Ishikawa (cell line): ENCODE data around the gene TASOR2.

Experiments used
- CEBPB ChIP-seq: IDR thresholded peaks from 2 replicates; pipeline ENCODE4 v1.6.1; 2012
- CREB1 ChIP-seq: IDR thresholded peaks from 2 replicates; pipeline ENCODE4 v1.6.1; 2012; ENCODE audit warnings: low read depth
- EGR1 ChIP-seq: IDR thresholded peaks from 2 replicates; pipeline ENCODE4 v1.6.1; 2012
- EP300 ChIP-seq: IDR thresholded peaks from 2 replicates; pipeline ENCODE4 v1.6.1; 2012; ENCODE audit warnings: borderline replicate concordance
- FOXM1 ChIP-seq: IDR thresholded peaks from 2 replicates; pipeline ENCODE4 v1.6.1; 2012; ENCODE audit warnings: low read depth, borderline replicate concordance
- NFIC ChIP-seq: IDR thresholded peaks from 2 replicates; pipeline ENCODE4 v1.6.1; 2012
- RAD21 ChIP-seq: IDR thresholded peaks from 2 replicates; pipeline ENCODE4 v1.6.1; 2012; ENCODE audit warnings: low read depth
- TAF1 ChIP-seq: IDR thresholded peaks from 2 replicates; pipeline ENCODE4 v1.6.1; 2012; ENCODE audit warnings: low read depth, mild to moderate bottlenecking
- TCF12 ChIP-seq: IDR thresholded peaks from 2 replicates; pipeline ENCODE4 v1.6.1; 2012; ENCODE audit warnings: low read depth
- TEAD4 ChIP-seq: IDR thresholded peaks from 2 replicates; pipeline ENCODE4 v1.6.1; 2012
- YY1 ChIP-seq: IDR thresholded peaks from 2 replicates; pipeline ENCODE4 v1.6.1; 2012; ENCODE audit warnings: low read depth
- ZBTB7A ChIP-seq: IDR thresholded peaks from 2 replicates; pipeline ENCODE4 v1.6.1; 2012; ENCODE audit warnings: low read depth
- TF ChIP-seq, protein P1 (sequence below): IDR thresholded peaks from 2 replicates; pipeline ENCODE4 v1.6.1; 2012; ENCODE audit warnings: low read depth, mild to moderate bottlenecking
- TF ChIP-seq, protein P2 (sequence below): IDR thresholded peaks from 2 replicates; pipeline ENCODE4 v1.6.1; 2012
- TF ChIP-seq, protein P3 (sequence below): IDR thresholded peaks from 2 replicates; pipeline ENCODE4 v1.6.1; 2012

Gene TASOR2

GRCh38 chr10:5643346-5644067, 41.1 kb upstream of the TASOR2 start:
- TF ChIP-seq TAF1: no peak
- no peak for TF ChIP-seq CREB1

DNA sequence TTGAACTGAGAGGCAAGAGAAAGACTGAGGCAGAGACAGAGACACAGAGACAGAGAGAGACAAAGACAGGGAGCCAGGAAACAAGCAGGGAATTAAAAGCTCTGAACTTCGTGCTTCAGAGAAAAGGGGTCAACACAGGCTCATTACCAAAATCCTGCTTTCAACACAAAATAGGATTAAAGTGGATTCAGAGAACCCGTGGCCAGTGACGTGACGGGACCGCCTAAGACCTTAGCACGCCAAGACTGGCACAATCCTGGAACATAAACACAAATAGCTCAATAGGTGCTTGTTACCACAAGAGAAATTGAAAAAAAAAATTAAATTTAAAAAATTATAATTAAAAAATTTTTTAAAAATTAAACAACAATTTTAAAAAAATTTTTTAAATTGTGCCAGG, 39.7 kb upstream of the TASOR2 start:
- TF ChIP-seq NFIC (no peak), RAD21 (no peak), CEBPB (no peak), ZBTB7A (no peak), EP300 (no peak), YY1 (no peak), TEAD4 (no peak), TAF1 (no peak), TCF12 (no peak), FOXM1 (no peak)
- TF ChIP-seq, protein P1, sequence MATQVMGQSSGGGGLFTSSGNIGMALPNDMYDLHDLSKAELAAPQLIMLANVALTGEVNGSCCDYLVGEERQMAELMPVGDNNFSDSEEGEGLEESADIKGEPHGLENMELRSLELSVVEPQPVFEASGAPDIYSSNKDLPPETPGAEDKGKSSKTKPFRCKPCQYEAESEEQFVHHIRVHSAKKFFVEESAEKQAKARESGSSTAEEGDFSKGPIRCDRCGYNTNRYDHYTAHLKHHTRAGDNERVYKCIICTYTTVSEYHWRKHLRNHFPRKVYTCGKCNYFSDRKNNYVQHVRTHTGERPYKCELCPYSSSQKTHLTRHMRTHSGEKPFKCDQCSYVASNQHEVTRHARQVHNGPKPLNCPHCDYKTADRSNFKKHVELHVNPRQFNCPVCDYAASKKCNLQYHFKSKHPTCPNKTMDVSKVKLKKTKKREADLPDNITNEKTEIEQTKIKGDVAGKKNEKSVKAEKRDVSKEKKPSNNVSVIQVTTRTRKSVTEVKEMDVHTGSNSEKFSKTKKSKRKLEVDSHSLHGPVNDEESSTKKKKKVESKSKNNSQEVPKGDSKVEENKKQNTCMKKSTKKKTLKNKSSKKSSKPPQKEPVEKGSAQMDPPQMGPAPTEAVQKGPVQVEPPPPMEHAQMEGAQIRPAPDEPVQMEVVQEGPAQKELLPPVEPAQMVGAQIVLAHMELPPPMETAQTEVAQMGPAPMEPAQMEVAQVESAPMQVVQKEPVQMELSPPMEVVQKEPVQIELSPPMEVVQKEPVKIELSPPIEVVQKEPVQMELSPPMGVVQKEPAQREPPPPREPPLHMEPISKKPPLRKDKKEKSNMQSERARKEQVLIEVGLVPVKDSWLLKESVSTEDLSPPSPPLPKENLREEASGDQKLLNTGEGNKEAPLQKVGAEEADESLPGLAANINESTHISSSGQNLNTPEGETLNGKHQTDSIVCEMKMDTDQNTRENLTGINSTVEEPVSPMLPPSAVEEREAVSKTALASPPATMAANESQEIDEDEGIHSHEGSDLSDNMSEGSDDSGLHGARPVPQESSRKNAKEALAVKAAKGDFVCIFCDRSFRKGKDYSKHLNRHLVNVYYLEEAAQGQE: no peak
- TF ChIP-seq, protein P2, sequence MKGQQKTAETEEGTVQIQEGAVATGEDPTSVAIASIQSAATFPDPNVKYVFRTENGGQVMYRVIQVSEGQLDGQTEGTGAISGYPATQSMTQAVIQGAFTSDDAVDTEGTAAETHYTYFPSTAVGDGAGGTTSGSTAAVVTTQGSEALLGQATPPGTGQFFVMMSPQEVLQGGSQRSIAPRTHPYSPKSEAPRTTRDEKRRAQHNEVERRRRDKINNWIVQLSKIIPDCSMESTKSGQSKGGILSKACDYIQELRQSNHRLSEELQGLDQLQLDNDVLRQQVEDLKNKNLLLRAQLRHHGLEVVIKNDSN: no peak
- TF ChIP-seq, protein P3, sequence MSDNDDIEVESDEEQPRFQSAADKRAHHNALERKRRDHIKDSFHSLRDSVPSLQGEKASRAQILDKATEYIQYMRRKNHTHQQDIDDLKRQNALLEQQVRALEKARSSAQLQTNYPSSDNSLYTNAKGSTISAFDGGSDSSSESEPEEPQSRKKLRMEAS: no peak

GRCh38 chr10:5645375-5645774, 39.3 kb upstream of the TASOR2 start:
- TF ChIP-seq CEBPB (no peak), NFIC (no peak), RAD21 (no peak), ZBTB7A (no peak)

DNA sequence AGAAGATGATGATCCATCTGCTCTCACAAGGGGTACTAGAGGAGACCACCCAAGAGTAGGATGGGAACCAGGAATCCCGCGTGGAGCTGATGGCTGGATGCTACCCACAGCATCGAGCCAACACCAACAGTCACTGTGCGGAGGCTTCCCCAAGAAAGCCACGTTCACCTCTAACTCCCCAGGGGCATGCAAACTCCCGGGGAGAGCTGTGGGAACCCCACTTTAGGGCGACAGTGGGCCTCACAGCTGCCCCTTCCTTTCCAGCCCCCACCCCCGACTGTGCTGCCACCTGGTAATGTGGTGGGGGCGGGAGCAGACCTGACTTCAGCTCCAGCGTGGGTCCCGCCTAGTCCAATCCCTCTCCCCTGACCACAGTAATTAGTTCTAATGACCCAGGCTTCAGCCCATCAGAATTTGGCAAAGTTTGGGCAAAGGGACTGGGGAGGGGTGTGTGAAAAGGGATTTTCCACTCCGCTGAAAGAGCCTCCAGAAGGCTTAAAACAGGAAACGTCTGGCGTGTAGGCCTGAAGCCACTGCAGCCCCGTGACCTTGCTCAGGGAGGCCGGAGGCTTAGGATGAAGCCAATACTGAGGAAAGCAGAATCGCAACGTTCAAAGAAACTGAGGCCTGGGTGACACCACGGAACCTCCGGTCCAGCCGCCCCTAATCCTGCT, 38.6 kb upstream of the TASOR2 start:
- TF ChIP-seq, protein P2: no peak
- TF ChIP-seq RAD21 (no peak), TEAD4 (no peak), ZBTB7A (no peak), YY1 (no peak), TAF1 (no peak), NFIC (no peak), EP300 (no peak), CEBPB (no peak)
- TF ChIP-seq, protein P3: no peak
- TF ChIP-seq, protein P1: no peak

DNA sequence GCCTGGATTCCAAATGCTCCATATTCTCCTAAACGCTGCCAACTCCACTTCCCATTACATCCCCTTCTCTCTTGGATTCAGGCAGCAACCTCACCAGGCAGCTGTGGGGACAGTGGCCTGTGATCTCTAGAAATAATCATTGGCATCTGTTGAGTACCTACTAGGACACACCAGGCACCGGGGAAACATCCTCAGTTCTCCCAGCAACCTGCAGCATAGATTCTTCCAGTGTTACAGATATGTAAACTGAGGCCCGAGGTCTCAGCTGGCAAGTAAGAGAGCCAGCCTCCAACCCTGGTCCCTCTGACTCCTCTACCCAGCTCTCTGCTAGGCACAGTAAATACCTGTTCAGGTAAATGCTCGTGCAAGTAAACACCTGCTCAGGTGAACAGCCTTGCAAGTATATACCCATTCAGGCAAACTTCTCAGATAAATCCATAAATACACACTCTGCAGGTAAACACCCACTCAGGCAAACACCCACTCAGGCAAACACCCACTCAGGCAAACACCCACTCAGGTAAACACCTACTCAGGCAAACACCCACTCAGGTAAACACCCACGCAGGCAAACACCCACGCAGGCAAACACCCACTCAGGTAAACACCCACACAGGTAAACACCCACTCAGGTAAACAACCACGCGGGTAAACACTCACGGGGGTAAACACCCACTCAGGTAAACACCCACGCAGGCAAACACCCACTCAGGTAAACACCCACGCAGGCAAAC, 37.0 kb upstream of the TASOR2 start:
- TF ChIP-seq CEBPB: no peak
- no peak for TF ChIP-seq TAF1
- no peak for TF ChIP-seq YY1
- no peak for TF ChIP-seq TCF12
- TF ChIP-seq, protein P3: no peak
- TF ChIP-seq EP300: no peak
- no peak for TF ChIP-seq CREB1
- no peak for TF ChIP-seq TEAD4
- TF ChIP-seq, protein P2: no peak
- TF ChIP-seq, protein P1: no peak
- TF ChIP-seq FOXM1: no peak
- no peak for TF ChIP-seq RAD21
- no peak for TF ChIP-seq EGR1
- no peak for TF ChIP-seq NFIC
- TF ChIP-seq ZBTB7A: no peak
